OCI-LY7 (cell line): ENCODE measurements around the gene SLC22A16. TPM values are rescaled to one million over a fixed set of nuclear protein-coding genes. Genes with fewer than 3 reads are reported as not detected.

ENCODE experiments used
- BruUV-seq: library from RNA; stranded (reverse); fragments of 400-500 nt; replicated peaks from 2 replicates; lab custom pipeline; 2021; lab: Mats Ljungman, UMichigan
- CTCF ChIA-PET: fragments of 300-600 bp; sonication (Branson Sonifier 250); formaldehyde crosslinking; loops from one replicate; lab custom pipeline; 2022; ENCODE audit warnings: antibody characterized with exemption; ENCODE audit not compliant: unreplicated experiment; lab: Charles Lee
- POLR2A ChIA-PET: fragments of 300-600 bp; sonication (Branson Sonifier 250); formaldehyde crosslinking; loops from one replicate; lab custom pipeline; 2022; ENCODE audit warnings: antibody characterized with exemption; lab: Charles Lee
- DNase-seq: peaks from one replicate; pipeline ENCODE4 v3.0.0-alpha.2; 2015; ENCODE audit warnings: low spot score
- H2AFZ ChIP-seq: fragments of 200-600 bp; sonication (generic), shearing (Covaris generic); 2 replicates; pipeline ENCODE4 v1.6.1; 2014; ENCODE audit warnings: mild to moderate bottlenecking, antibody characterized with exemption, low read length, moderate library complexity
- H3K27ac ChIP-seq: fragments of 200-600 bp; sonication (generic); 2 replicates; pipeline ENCODE4 v1.5.1; 2014; ENCODE audit warnings: mixed run types, low read depth, mild to moderate bottlenecking, moderate library complexity, low read length, inconsistent platforms; ENCODE audit not compliant: poor library complexity, severe bottlenecking
- H3K36me3 ChIP-seq: fragments of 200-600 bp; sonication (generic); 2 replicates; pipeline ENCODE4 v1.6.1; 2014; ENCODE audit warnings: mild to moderate bottlenecking, antibody characterized with exemption, low read length, moderate library complexity, mixed read lengths; ENCODE audit not compliant: insufficient read depth
- H3K4me1 ChIP-seq: fragments of 200-600 bp; sonication (generic); 2 replicates; pipeline ENCODE4 v1.5.1; 2014; ENCODE audit warnings: mild to moderate bottlenecking, low read length; ENCODE audit not compliant: insufficient read depth, poor library complexity, severe bottlenecking
- H3K4me2 ChIP-seq: fragments of 200-600 bp; sonication (generic); 2 replicates; pipeline ENCODE4 v1.6.1; 2014; ENCODE audit warnings: mild to moderate bottlenecking, low read length
- H3K4me3 ChIP-seq: fragments of 200-600 bp; sonication (generic); 2 replicates; pipeline ENCODE4 v1.5.1; 2014; ENCODE audit warnings: mild to moderate bottlenecking, low read depth, low read length; ENCODE audit not compliant: poor library complexity, severe bottlenecking
- H3K79me2 ChIP-seq: fragments of 200-600 bp; sonication (generic); 2 replicates; pipeline ENCODE4 v1.6.1; 2016; ENCODE audit warnings: low read depth, mild to moderate bottlenecking, low read length, moderate library complexity, mixed read lengths; ENCODE audit not compliant: insufficient read depth
- H3K9me2 ChIP-seq: fragments of 200-600 bp; sonication (generic); 2 replicates; pipeline ENCODE4 v1.6.1; 2016; ENCODE audit warnings: mild to moderate bottlenecking, low read length, mixed read lengths; ENCODE audit not compliant: insufficient read depth
- H3K9me3 ChIP-seq: fragments of 200-600 bp; sonication (generic); 2 replicates; pipeline ENCODE4 v1.6.1; 2014; ENCODE audit warnings: mild to moderate bottlenecking, mixed run types, low read length, mixed read lengths
- H4K20me1 ChIP-seq: fragments of 200-600 bp; sonication (generic); 2 replicates; pipeline ENCODE4 v1.6.1; 2014; ENCODE audit warnings: mild to moderate bottlenecking, antibody characterized with exemption, low read length, moderate library complexity, mixed read lengths; ENCODE audit not compliant: insufficient read depth
- CTCF ChIP-seq: fragments of 200-600 bp; sonication (generic); conservative IDR thresholded peaks from 2 replicates; pipeline ENCODE4 v1.5.1; 2014; ENCODE audit warnings: mild to moderate bottlenecking, antibody characterized with exemption, low read length, moderate library complexity, mixed read lengths
- EZH2phosphoT487 ChIP-seq: fragments of 200-600 bp; sonication (generic); IDR thresholded peaks from 2 replicates; pipeline ENCODE4 v1.6.1; 2018; ENCODE audit warnings: low read depth, borderline replicate concordance, mild to moderate bottlenecking, mixed run types, antibody characterized with exemption, low read length, moderate library complexity, mixed read lengths
- intact Hi-C: fragments of 100-400 bp; cut with micrococcal nuclease; formaldehyde crosslinking; loops from one replicate; pipeline ENCODE4 v1.10.0; 2022; ENCODE audit not compliant: unreplicated experiment
- total RNA-seq, 2 experiments: library from RNA; depleted of rRNA in 1 of 2; stranded (reverse); fragments of >200 nt in 1 of 2; shearing (Covaris generic) in 1 of 2; gene quantifications; 2 replicates each; pipeline ENCODE4 v1.2.3, GENCODE V29; 2014 to 2022

SLC22A16 gene
- total RNA-seq, 2 experiments from 2014 or later = not detected

GRCh38 chr6:110468731-110469130, 7.7 kb downstream of the SLC22A16 start:
- Histone ChIP-seq H3K9me2 (no peaks in the 10 kb centered on the region), H3K4me1 (no peaks in the 10 kb centered on the region), H3K4me2 (no peak overlapping the region), H3K79me2 (no peaks in the 10 kb centered on the region), H3K36me3 (no peaks in the 10 kb centered on the region), H4K20me1 (no peaks in the 10 kb centered on the region), H3K27ac (no peak overlapping the region), H3K4me3 (no peak overlapping the region), H3K9me3 (no peaks in the 10 kb centered on the region), H2AFZ (no peak overlapping the region)
- BruUV-seq = no TSS peak
- no peak for TF ChIP-seq CTCF
- TF ChIP-seq EZH2phosphoT487 = no peak
- DNase-seq = no peak
- POLR2A ChIA-PET = no interaction called here
- CTCF ChIA-PET = no interaction called here
- intact Hi-C loops = no loop called here

- TF ChIP-seq CTCF (no peak), EZH2phosphoT487 (no peak)
- no TSS peak for BruUV-seq
- Histone ChIP-seq H3K36me3 (no peaks in the 10 kb centered on the region), H3K79me2 (no peaks in the 10 kb centered on the region), H3K9me3 (peaks cover 5% of the 10 kb centered on the region; the same call in 1 of the 2 replicates), H4K20me1 (no peaks in the 10 kb centered on the region), H2AFZ (no peak overlapping the region), H3K9me2 (no peaks in the 10 kb centered on the region), H3K4me2 (no peak overlapping the region), H3K4me3 (no peak overlapping the region), H3K4me1 (no peaks in the 10 kb centered on the region), H3K27ac (no peak overlapping the region)
- CTCF ChIA-PET = no interaction called here
- no peak for DNase-seq
- intact Hi-C loops = no loop called here
- POLR2A ChIA-PET = interaction anchor here (0.7 kb wide), 1 partner anchor 1167 kb away, joined by 6 read pairs; no protein-coding TSS in a partner anchor
Observed at GRCh38 chr6:110467566-110468140, 8.8 kb downstream of the SLC22A16 start.

- intact Hi-C loops = no loop called here
- H3K4me2 ChIP-seq = no peak overlapping the region
- H3K79me2 ChIP-seq = no peaks in the 10 kb centered on the region
- CTCF ChIA-PET = no interaction called here
- no peaks in the 10 kb centered on the region for H3K4me1 ChIP-seq
- no peaks in the 10 kb centered on the region for H3K36me3 ChIP-seq
- H3K4me3 ChIP-seq = no peak overlapping the region
- BruUV-seq = no TSS peak
- peaks cover 13% of the 10 kb centered on the region; the same call in 1 of the 2 replicates for H3K9me3 ChIP-seq
- TF ChIP-seq EZH2phosphoT487 (no peak), CTCF (no peak)
- no peaks in the 10 kb centered on the region for H4K20me1 ChIP-seq
- no peak for DNase-seq
- POLR2A ChIA-PET = interaction anchor here (0.9 kb wide), 1 partner anchor 675 kb away, joined by 3 read pairs; no protein-coding TSS in a partner anchor
- no peak overlapping the region for H2AFZ ChIP-seq
- H3K27ac ChIP-seq = no peak overlapping the region
- no peaks in the 10 kb centered on the region for H3K9me2 ChIP-seq
Observed at GRCh38 chr6:110462884-110463481, 13.4 kb downstream of the SLC22A16 start.
